ENCODE data around the gene GNAS.

DNA sequence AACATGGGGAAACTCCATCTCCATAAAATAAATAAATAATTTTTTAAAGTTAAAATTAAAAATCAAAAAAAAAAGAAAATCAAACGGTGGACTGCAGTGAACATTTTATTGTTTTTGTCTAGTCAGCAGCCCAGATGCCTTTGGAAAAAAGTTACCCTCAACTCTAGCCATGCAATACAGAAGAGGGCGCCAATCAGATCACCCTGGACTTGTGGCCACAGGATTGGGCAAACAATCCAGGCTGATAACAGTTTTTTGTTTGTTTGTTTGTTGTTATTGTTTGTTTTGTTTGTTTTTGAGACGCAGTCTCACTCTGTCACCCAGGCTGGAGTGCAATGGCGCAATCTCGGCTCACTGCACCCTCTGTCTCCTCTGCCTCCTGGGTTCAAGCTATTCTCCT, 98.1 kb downstream of the GNAS start:
- TF ChIP-seq YY1 (IDR thresholded peaks at IDR 0.05) (no peak), CTCF (IDR thresholded peaks at IDR 0.05; ENCODE audit: low read depth, low read length, missing input control) (no peak), EGR1 (IDR thresholded peaks at IDR 0.05; ENCODE audit: low read depth in 2 of 2) (no peak), SP1 (IDR thresholded peaks at IDR 0.05) (no peak), HNF4A (conservative IDR thresholded peaks at IDR 0.05) (no peak)
- TF ChIP-seq, protein P1, sequence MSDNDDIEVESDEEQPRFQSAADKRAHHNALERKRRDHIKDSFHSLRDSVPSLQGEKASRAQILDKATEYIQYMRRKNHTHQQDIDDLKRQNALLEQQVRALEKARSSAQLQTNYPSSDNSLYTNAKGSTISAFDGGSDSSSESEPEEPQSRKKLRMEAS (IDR thresholded peaks at IDR 0.05), result no peak

Measured in liver (tissue), 3 donors.